Large intestine (tissue), 3 donors: ENCODE measurements around the gene WBP2NL. TPM values are rescaled to one million over a fixed set of nuclear protein-coding genes. Genes with fewer than 3 reads are reported as not detected.
A peak's percentile ranks its signal among the peaks of the same experiment; 100 is the strongest.

ENCODE experiments used
- DNase-seq, 2 donors: peaks; one replicate each; pipeline versions ENCODE4 v3.0.0 to v3.0.0-alpha.2; 2013
- H3K27ac ChIP-seq: one replicate; pipeline ENCODE4 v1.5.1; 2013; ENCODE audit warnings: low read length
- H3K27me3 ChIP-seq: 2 replicates; pipeline ENCODE4 v1.6.1; 2013; ENCODE audit warnings: low read length; ENCODE audit not compliant: control insufficient read depth, insufficient read depth
- H3K36me3 ChIP-seq: 2 replicates; pipeline ENCODE4 v1.6.1; 2013; ENCODE audit warnings: low read length; ENCODE audit not compliant: control insufficient read depth, insufficient read depth
- H3K4me1 ChIP-seq: one replicate; pipeline ENCODE4 v1.6.1; 2013; ENCODE audit warnings: low read length; ENCODE audit not compliant: control insufficient read depth, insufficient read depth
- H3K4me3 ChIP-seq: one replicate; pipeline ENCODE4 v1.5.1; 2013; ENCODE audit warnings: low read length
- H3K9me3 ChIP-seq: one replicate; pipeline ENCODE4 v1.6.1; 2013; ENCODE audit warnings: mild to moderate bottlenecking, low read depth, low read length, moderate library complexity; ENCODE audit not compliant: control insufficient read depth
- WGBS: methylation state at CpG from one replicate; pipeline ENCODE4 v1.1.5; 2013; ENCODE audit warnings: low lambda C conversion rate; ENCODE audit not compliant: insufficient coverage; 5-methylcytosine and 5-hydroxymethylcytosine counted together
- polyA plus RNA-seq: library from polyadenylated mRNA; unstranded; fragments of 120-200 nt; gene quantifications from one replicate; pipeline ENCODE4 v1.2.1, GENCODE V29; 2013

WBP2NL gene
- polyA plus RNA-seq, 1 donor = 1.5 TPM

DNA sequence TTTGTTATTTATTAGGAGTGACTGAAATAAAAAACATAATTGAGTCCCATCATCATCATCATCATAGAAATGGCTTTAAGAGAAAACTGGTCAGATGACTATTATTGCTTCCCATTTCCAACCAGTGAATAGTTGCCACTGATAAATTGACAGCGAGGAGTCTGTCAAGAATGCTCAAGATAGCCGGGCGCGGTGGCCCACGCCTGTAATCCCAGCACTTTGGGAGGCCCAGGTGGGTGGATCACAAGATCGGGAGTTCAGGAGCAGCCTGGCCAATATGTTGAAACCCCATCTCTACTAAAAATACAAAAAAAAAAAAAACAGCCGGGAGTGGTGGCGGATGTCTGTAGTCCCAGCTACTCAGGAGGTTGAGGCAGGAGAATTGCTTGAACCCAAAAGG is 1.9 kb downstream of the WBP2NL start:
- Histone ChIP-seq H3K4me3 (no peak overlapping the region), H3K9me3 (peaks cover 6% of the 10 kb centered on the region), H3K27ac (no peak overlapping the region), H3K27me3 (peaks cover 4% of the 10 kb centered on the region), H3K36me3 (no peaks in the 10 kb centered on the region), H3K4me1 (peaks cover 4% of the 10 kb centered on the region)
- WGBS = no CpG with 5 or more reads among the region's 8 CpGs
- no peak for DNase-seq

DNA sequence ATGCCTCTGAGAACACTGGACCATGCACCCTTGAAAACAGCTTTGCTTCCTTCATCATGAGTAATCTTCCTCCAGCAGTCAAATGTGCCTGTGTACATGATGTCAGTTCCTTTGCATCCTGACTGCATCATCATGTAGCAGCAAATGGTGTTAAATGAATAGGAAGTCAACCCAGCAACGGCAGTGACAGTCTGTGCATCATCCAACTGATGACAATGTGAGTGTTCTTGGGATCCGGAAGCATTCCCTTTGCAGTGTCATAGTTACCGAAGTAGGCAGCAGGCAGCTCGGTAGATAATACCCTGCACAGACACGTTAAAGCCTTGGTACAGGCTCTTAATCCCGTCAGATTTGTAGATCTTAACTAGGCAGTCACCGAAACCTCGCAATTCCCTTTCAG is 2.5 kb downstream of the WBP2NL start:
- Histone ChIP-seq H3K27ac (no peak overlapping the region), H3K4me1 (peaks cover 4% of the 10 kb centered on the region), H3K36me3 (no peaks in the 10 kb centered on the region), H3K9me3 (peaks cover 6% of the 10 kb centered on the region), H3K27me3 (peaks cover 4% of the 10 kb centered on the region), H3K4me3 (no peak overlapping the region)
- WGBS = no CpG with 5 or more reads among the region's 8 CpGs
- no peak for DNase-seq

DNA sequence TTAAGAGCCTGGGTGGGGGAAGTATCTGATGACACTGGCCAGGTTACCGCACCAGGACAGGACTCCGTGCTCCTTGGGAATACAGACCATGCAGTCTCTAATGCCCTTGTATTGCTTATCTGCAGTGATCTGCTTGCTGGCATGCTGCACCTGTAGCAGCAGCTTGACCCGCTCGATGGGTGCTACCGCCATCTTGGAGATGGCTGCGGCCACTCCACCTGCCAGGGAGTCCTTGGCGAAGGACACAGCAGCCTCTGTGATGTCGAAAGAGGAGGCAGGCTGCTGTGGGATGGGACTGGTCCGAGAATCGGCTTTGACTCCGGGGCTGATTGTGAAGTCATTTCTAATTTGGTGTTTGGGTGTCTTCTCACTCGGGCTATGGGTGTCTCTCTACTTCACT is 3.1 kb downstream of the WBP2NL start:
- Histone ChIP-seq H3K36me3 (no peaks in the 10 kb centered on the region), H3K4me3 (no peak overlapping the region), H3K4me1 (peaks cover 4% of the 10 kb centered on the region), H3K9me3 (peaks cover 6% of the 10 kb centered on the region), H3K27me3 (peaks cover 4% of the 10 kb centered on the region), H3K27ac (no peak overlapping the region)
- WGBS = 100% methylated on average over 1 of the region's 12 CpGs
- no peak for DNase-seq

DNA sequence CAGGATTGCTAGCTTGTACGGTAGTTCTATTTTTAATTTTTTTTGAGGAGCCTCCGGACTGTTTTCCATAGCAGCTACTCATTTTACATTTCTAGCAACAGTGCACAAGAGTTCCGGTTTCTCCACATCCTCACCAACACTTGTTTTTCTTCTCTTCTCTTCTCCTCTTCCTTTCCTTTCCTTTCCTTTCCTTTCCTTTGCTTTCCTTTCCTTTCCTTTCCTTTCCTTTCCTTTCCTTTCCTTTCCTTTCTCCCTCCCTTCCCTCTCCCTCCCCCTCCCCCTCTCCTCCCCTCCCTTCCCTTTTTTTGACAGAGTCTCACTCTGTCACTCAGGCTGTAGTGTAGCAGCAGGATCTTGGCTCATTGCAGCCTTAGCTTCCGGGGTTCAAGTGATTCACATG is 9.3 kb downstream of the WBP2NL start:
- H3K4me3 ChIP-seq = no peak overlapping the region
- DNase-seq = no peak
- no peaks in the 10 kb centered on the region for H3K27me3 ChIP-seq
- 80% methylated on average over 2 of the region's 4 CpGs for WGBS
- H3K27ac ChIP-seq = no peak overlapping the region
- no peaks in the 10 kb centered on the region for H3K36me3 ChIP-seq
- no peaks in the 10 kb centered on the region for H3K4me1 ChIP-seq
- H3K9me3 ChIP-seq = peaks cover 16% of the 10 kb centered on the region

DNA sequence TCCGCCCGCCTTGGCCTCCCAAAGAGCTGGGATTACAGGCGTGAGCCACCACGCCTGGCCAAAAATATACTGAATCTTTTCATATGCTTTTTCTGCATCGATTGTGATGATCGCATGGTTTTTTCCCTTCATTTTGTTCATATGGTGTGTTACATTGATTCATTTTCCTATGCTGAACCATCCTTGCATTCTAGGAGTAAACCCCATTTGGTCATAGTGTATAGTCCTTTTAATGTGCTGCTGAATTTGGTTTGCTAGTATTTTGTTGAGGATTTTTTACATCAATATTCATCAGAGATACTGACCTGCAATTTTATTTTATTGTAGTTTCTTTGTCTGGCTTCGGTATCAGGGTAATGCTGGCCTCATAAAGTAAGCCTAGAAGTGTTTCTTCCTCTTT is 12.2 kb downstream of the WBP2NL start:
- Histone ChIP-seq H3K27me3 (no peaks in the 10 kb centered on the region), H3K36me3 (no peaks in the 10 kb centered on the region), H3K9me3 (peaks cover 16% of the 10 kb centered on the region), H3K27ac (no peak overlapping the region), H3K4me3 (no peak overlapping the region), H3K4me1 (no peaks in the 10 kb centered on the region)
- 92% methylated on average over 2 of the region's 7 CpGs for WGBS
- no peak for DNase-seq

DNA sequence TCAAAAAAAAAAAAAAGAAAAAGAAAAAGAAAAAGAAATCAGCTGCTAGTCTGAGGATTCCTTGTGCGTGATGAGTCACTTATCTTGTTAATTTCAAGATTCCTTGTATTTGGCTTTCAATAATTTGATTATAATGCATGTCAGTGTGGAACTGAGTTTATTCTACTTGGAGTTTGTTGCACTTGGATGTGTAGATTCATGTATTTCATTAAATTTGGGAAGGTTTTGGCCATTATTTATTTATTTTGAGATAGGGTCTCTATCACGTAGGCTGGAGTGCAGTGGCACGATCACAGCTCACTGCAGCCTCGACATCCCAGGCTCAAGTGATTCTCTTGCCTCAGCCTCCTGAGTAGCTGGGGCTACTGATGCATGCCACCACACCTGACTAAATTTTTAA is 14.8 kb downstream of the WBP2NL start:
- peaks cover 13% of the 10 kb centered on the region for H3K9me3 ChIP-seq
- no peak overlapping the region for H3K4me3 ChIP-seq
- 57% methylated on average over 1 of the region's 4 CpGs for WGBS
- H3K27me3 ChIP-seq = no peaks in the 10 kb centered on the region
- H3K36me3 ChIP-seq = no peaks in the 10 kb centered on the region
- no peak for DNase-seq
- no peak overlapping the region for H3K27ac ChIP-seq
- no peaks in the 10 kb centered on the region for H3K4me1 ChIP-seq

DNA sequence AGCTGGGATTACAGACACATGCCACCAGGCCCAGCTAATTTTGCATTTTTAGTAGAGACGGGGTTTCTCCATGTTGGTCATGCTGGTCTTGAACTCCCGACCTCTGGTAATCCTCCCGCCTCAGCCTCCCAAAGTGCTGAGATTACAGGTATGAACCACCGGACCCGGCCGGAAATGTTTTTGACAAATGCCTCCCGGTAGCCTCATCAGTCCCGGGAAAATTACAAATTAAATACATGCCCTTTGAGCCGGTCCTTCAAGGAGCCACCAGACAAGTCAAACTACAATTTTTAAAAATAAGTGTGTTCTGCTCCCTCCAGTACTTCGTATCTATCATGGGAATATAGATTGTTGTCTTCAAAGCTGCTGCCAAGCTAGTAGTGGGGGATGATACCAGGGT is 17.5 kb downstream of the WBP2NL start:
- Histone ChIP-seq H3K4me3 (no peak overlapping the region), H3K4me1 (no peaks in the 10 kb centered on the region), H3K9me3 (peaks cover 8% of the 10 kb centered on the region), H3K27ac (no peak overlapping the region), H3K27me3 (no peaks in the 10 kb centered on the region), H3K36me3 (no peaks in the 10 kb centered on the region)
- WGBS = 60% methylated on average over 1 of the region's 10 CpGs
- DNase-seq = no peak

DNA sequence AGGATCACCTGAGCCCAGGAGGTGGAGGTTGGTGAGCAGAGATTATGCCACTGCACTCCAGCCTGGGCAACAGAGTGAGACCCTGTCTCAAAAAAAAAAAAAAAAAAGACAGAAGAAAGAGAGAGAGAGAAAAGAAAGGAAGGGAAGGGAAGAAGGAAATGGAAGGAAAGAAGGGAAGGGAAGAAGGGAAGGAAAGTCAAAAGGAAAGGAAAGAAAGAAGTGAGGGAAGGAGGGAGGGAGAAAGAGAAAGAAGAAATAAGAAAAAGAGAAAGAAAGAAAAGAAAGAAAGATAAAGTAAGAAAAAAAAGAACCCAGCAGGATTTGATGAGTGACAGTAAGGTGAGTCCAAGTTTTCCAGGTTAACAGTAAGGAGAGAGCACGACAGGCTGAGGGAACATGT is 19.6 kb downstream of the WBP2NL start:
- no peak overlapping the region for H3K4me3 ChIP-seq
- peaks cover 9% of the 10 kb centered on the region for H3K4me1 ChIP-seq
- no peak overlapping the region for H3K27ac ChIP-seq
- DNase-seq = no peak
- 40% methylated on average over 1 of the region's 1 CpG for WGBS
- no peaks in the 10 kb centered on the region for H3K36me3 ChIP-seq
- no peaks in the 10 kb centered on the region for H3K27me3 ChIP-seq
- H3K9me3 ChIP-seq = no peaks in the 10 kb centered on the region

DNA sequence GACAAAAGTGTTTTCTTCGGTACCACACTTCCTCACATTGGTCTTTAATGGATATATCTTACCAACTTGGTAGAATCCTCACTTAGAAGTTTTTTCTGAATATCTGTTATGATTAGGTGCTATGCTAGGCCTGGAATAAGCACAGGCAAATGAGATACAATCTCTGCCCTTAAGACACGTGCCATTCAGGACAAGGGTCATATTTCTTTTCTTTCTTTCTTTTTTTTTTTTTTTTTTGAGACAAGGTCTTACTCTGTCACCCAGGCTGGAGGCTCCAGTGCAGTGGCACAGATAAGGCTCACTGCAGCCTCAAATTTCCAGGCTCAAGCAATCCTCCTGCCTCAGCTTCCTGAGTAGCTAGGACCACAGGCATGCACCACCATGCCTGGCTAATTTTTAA is 23.0 kb downstream of the WBP2NL start:
- DNase-seq = peak; percentile 51 to 63
- WGBS = no CpG with 5 or more reads among the region's 2 CpGs
- no peaks in the 10 kb centered on the region for H3K9me3 ChIP-seq
- peak overlapping the region; percentile 60 for H3K27ac ChIP-seq
- H3K4me1 ChIP-seq = peaks cover 9% of the 10 kb centered on the region
- no peaks in the 10 kb centered on the region for H3K27me3 ChIP-seq
- H3K4me3 ChIP-seq = no peak overlapping the region
- no peaks in the 10 kb centered on the region for H3K36me3 ChIP-seq

DNA sequence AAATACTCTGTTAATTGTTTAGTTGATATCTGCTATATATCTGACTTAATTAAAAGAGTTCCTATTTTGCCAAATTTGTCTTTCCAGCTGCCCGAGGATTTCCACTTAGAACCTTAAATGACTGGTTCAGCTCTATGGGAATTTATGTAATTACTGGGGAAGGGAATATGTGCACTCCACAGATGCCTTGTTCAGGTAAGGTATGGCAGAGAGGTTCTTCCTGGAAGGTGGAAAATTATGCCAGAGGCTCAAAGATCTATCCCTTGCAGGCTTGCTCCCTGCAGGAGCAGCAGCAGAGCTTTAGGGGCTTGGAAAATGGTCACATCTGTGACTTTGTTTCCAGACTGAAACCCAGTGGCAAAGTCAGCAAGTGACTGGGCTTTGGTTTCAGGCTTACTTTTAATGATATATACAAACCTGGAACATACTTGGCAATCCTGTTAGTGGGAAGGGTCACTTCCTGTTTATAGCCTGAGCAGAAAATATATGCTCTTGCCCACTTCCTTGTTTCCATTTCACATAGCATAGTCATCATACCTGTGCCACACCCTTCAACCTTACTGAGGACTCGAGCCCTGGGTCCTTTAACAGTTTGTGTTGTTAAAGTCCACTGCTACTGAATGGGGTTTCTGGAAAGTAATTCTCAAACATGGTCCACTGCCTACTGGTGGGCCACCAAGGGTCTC is 23.7 kb downstream of the WBP2NL start:
- DNase-seq = peak; percentile 73 to 83
- Histone ChIP-seq H3K9me3 (no peaks in the 10 kb centered on the region), H3K27me3 (no peaks in the 10 kb centered on the region), H3K36me3 (no peaks in the 10 kb centered on the region), H3K4me3 (no peak overlapping the region), H3K27ac (peak overlapping the region; percentile 60), H3K4me1 (peaks cover 9% of the 10 kb centered on the region)
- WGBS = no CpG with 5 or more reads among the region's 2 CpGs

DNA sequence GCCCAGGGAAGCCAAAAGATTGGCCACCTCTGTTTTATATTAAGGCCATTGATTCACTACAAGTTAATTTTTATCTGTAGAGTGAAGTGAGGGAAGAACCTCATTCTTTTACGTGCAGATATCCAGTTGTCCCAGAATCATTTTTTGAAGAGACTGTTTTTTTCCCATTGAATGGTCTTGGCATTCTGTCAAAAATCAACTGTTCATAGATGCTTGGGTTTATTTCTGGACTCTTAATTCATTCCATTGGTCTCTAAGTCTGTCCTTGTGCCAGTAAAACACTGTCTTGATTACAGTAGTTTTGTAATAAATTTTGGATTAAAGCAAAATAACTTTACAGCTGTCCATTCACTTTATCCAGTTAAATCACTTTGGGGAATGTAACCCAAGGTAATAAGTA is 26.8 kb downstream of the WBP2NL start:
- H3K27ac ChIP-seq = no peak overlapping the region
- peaks cover 9% of the 10 kb centered on the region for H3K4me1 ChIP-seq
- no peak overlapping the region for H3K4me3 ChIP-seq
- H3K27me3 ChIP-seq = no peaks in the 10 kb centered on the region
- H3K9me3 ChIP-seq = no peaks in the 10 kb centered on the region
- DNase-seq = no peak
- no peaks in the 10 kb centered on the region for H3K36me3 ChIP-seq
- no CpG with 5 or more reads among the region's 1 CpG for WGBS
